H9 (cell line): Measurements from ENCODE around the gene MINDY2. TPM values are rescaled to one million over a fixed set of nuclear protein-coding genes. Genes with fewer than 3 reads are reported as not detected.
"Not testable (repeated sequence)": the region's sequence is repeated elsewhere in the genome, so short reads cannot be mapped to it uniquely, and the experiment has no call there.

ENCODE experiments used
- DNase-seq: peaks from one replicate; pipeline ENCODE4 v3.0.0-alpha.2; 2017
- H2AFZ ChIP-seq: one replicate; pipeline ENCODE4 v1.6.1; 2013; ENCODE audit warnings: mild to moderate bottlenecking, low read length, control low read depth, moderate library complexity
- H2AK5ac ChIP-seq: 2 replicates; pipeline ENCODE4 v1.6.1; 2013; ENCODE audit warnings: low read length, control low read depth, mixed read lengths; ENCODE audit not compliant: insufficient read length
- H2BK120ac ChIP-seq: one replicate; pipeline ENCODE4 v1.6.1; 2013; ENCODE audit warnings: low read depth, mild to moderate bottlenecking, low read length, control low read depth, inconsistent platforms; ENCODE audit not compliant: poor library complexity, severe bottlenecking
- H2BK12ac ChIP-seq: 2 replicates; pipeline ENCODE4 v1.6.1; 2013; ENCODE audit warnings: low read length, control low read depth, mixed read lengths, low read depth; ENCODE audit not compliant: insufficient read length
- H2BK15ac ChIP-seq: 2 replicates; pipeline ENCODE4 v1.6.1; 2013; ENCODE audit warnings: low read depth, low read length, control low read depth
- H2BK20ac ChIP-seq: one replicate; pipeline ENCODE4 v1.6.1; 2013; ENCODE audit warnings: low read depth, mild to moderate bottlenecking, low read length, control low read depth, inconsistent platforms; ENCODE audit not compliant: poor library complexity, severe bottlenecking
- H2BK5ac ChIP-seq: 2 replicates; pipeline ENCODE4 v1.6.1; 2013; ENCODE audit warnings: low read length, control low read depth, mixed read lengths; ENCODE audit not compliant: insufficient read length
- H3K14ac ChIP-seq: 2 replicates; pipeline ENCODE4 v1.6.1; 2013; ENCODE audit warnings: low read length, control low read depth; ENCODE audit not compliant: insufficient read depth
- H3K18ac ChIP-seq: 2 replicates; pipeline ENCODE4 v1.6.1; 2013; ENCODE audit warnings: low read depth, mild to moderate bottlenecking, mixed read lengths, low read length, control low read depth; ENCODE audit not compliant: insufficient read length
- H3K23ac ChIP-seq: 2 replicates; pipeline ENCODE4 v1.6.1; 2013; ENCODE audit warnings: low read length, control low read depth, mixed read lengths, low read depth; ENCODE audit not compliant: insufficient read length
- H3K23me2 ChIP-seq: 2 replicates; pipeline ENCODE4 v1.6.1; 2013; ENCODE audit warnings: low read depth, mild to moderate bottlenecking, mixed read lengths, low read length, control low read depth; ENCODE audit not compliant: insufficient read length, poor library complexity, severe bottlenecking
- H3K27ac ChIP-seq: 2 replicates; pipeline ENCODE4 v1.5.1; 2013; ENCODE audit warnings: low read length, control low read depth, mixed read lengths, low read depth; ENCODE audit not compliant: insufficient read length
- H3K27me3 ChIP-seq: 2 replicates; pipeline ENCODE4 v1.6.1; 2013; ENCODE audit warnings: low read length, control low read depth, inconsistent platforms; ENCODE audit not compliant: insufficient read depth
- H3K4ac ChIP-seq: 2 replicates; pipeline ENCODE4 v1.6.1; 2013; ENCODE audit warnings: low read depth, mild to moderate bottlenecking, control low read depth, inconsistent platforms, low read length, moderate library complexity
- H3K4me1 ChIP-seq: 2 replicates; pipeline ENCODE4 v1.6.1; 2013; ENCODE audit warnings: low read length, control low read depth, inconsistent platforms; ENCODE audit not compliant: insufficient read depth
- H3K4me2 ChIP-seq: 2 replicates; pipeline ENCODE4 v1.6.1; 2013; ENCODE audit warnings: low read length, control low read depth, mixed read lengths; ENCODE audit not compliant: insufficient read length, insufficient read depth
- H3K56ac ChIP-seq: 2 replicates; pipeline ENCODE4 v1.6.1; 2013; ENCODE audit warnings: low read depth, mild to moderate bottlenecking, mixed read lengths, low read length, control low read depth; ENCODE audit not compliant: insufficient read length
- H3K79me1 ChIP-seq: 2 replicates; pipeline ENCODE4 v1.6.1; 2013; ENCODE audit warnings: low read depth, mild to moderate bottlenecking, moderate library complexity, low read length, control low read depth, inconsistent platforms; ENCODE audit not compliant: insufficient read depth, poor library complexity, severe bottlenecking
- H3K79me2 ChIP-seq: 2 replicates; pipeline ENCODE4 v1.6.1; 2013; ENCODE audit warnings: low read length, control low read depth, inconsistent platforms; ENCODE audit not compliant: insufficient read depth
- H3K9ac ChIP-seq: 2 replicates; pipeline ENCODE4 v1.6.1; 2013; ENCODE audit warnings: low read length, control low read depth, mixed read lengths; ENCODE audit not compliant: insufficient read length; ENCODE audit errors: extremely low read depth
- H3K9me3 ChIP-seq: one replicate; pipeline ENCODE4 v1.6.1; 2013; ENCODE audit warnings: low read depth, low read length, inconsistent platforms; ENCODE audit not compliant: control insufficient read depth
- H3T11ph ChIP-seq: one replicate; pipeline ENCODE4 v1.6.1; 2013; ENCODE audit warnings: mild to moderate bottlenecking, low read length, control low read depth, inconsistent platforms
- H4K20me1 ChIP-seq: one replicate; pipeline ENCODE4 v1.6.1; 2013; ENCODE audit not compliant: control insufficient read depth, insufficient read length, insufficient read depth
- H4K5ac ChIP-seq: 2 replicates; pipeline ENCODE4 v1.6.1; 2013; ENCODE audit warnings: low read depth, mild to moderate bottlenecking, mixed read lengths, low read length, control low read depth; ENCODE audit not compliant: insufficient read length
- H4K8ac ChIP-seq: replicated peaks from 2 replicates; pipeline ENCODE4 v1.6.1; 2013; ENCODE audit warnings: low read length, control low read depth, mixed read lengths, low read depth; ENCODE audit not compliant: insufficient read length
- H4K91ac ChIP-seq: 2 replicates; pipeline ENCODE4 v1.6.1; 2013; ENCODE audit warnings: low read depth, mild to moderate bottlenecking, moderate library complexity, mixed read lengths, low read length, control low read depth; ENCODE audit not compliant: insufficient read length
- H3K27ac Mint-ChIP-seq, 3 experiments: 2 replicates in 2 of 3; 3 replicates in 1 of 3; pipeline ENCODE4 v1.8.0; 2020 to 2021; ENCODE audit warnings: mixed read lengths in 3 of 3, mild to moderate bottlenecking in 1 of 3, moderate library complexity in 1 of 3
- H3K27me3 Mint-ChIP-seq: 2 replicates; pipeline ENCODE4 v1.8.0; 2021; ENCODE audit warnings: low read depth, mild to moderate bottlenecking, moderate library complexity, mixed read lengths
- H3K36me3 Mint-ChIP-seq, 3 experiments: 2 replicates in 2 of 3; 3 replicates in 1 of 3; pipeline ENCODE4 v1.8.0; 2020 to 2021; ENCODE audit warnings: low read depth in 3 of 3, mixed read lengths in 3 of 3; ENCODE audit not compliant: insufficient read depth in 1 of 3
- H3K4me1 Mint-ChIP-seq, 2 experiments: 2 replicates each; pipeline ENCODE4 v1.8.0; 2020; ENCODE audit warnings: mixed read lengths in 2 of 2
- H3K4me3 Mint-ChIP-seq, 2 experiments: 2 replicates in 1 of 2; 3 replicates in 1 of 2; pipeline ENCODE4 v1.8.0; 2020 to 2021; ENCODE audit warnings: mild to moderate bottlenecking in 2 of 2, mixed read lengths in 2 of 2, moderate library complexity in 1 of 2
- H3K9me3 Mint-ChIP-seq, 2 experiments: 2 replicates in 1 of 2; 3 replicates in 1 of 2; pipeline ENCODE4 v1.8.0; 2020; ENCODE audit warnings: mild to moderate bottlenecking in 2 of 2, mixed read lengths in 2 of 2, moderate library complexity in 1 of 2
- WGBS: extraction: QIAGEN DNeasy Blood & Tissue Kit; methylation state at CpG from one replicate; pipeline ENCODE4 v1.1.7; 2013; ENCODE audit warnings: missing lambda C conversion rate, low lambda C conversion rate, mixed read lengths; ENCODE audit not compliant: insufficient read length; ENCODE audit errors: extremely low coverage; 5-methylcytosine and 5-hydroxymethylcytosine counted together
- total RNA-seq: library from RNA; stranded (reverse); gene quantifications from 2 replicates; pipeline ENCODE4 v1.2.1, GENCODE V29; 2021
- TF ChIP-seq, protein P1 (sequence below): fragments of 200-600 bp; sonication (generic); conservative IDR thresholded peaks from 3 replicates; pipeline ENCODE4 v1.8.0; 2021; ENCODE audit warnings: antibody characterized with exemption, mild to moderate bottlenecking

Gene MINDY2
- total RNA-seq, 1 experiment from 2014 or later: 32.3 TPM

GRCh38 chr15:58830556-58830955 is 59.5 kb downstream of the MINDY2 start:
- Histone ChIP-seq H2AK5ac (no peak overlapping the region), H3K27me3 (no peaks in the 10 kb centered on the region), H3K9ac (no peak overlapping the region), H3K4ac (no peak overlapping the region), H3K79me1 (no peaks in the 10 kb centered on the region), H4K5ac (no peak overlapping the region), H4K8ac (no peak overlapping the region), H2BK12ac (no peak overlapping the region), H4K91ac (no peak overlapping the region), H3K56ac (no peak overlapping the region), H3K18ac (no peak overlapping the region), H3K14ac (no peak overlapping the region), H2BK15ac (no peak overlapping the region), H3K27ac (no peak overlapping the region), H3K79me2 (no peaks in the 10 kb centered on the region), H3K4me2 (no peak overlapping the region), H3K9me3 (no peaks in the 10 kb centered on the region), H2BK20ac (no peak overlapping the region), H2BK120ac (no peak overlapping the region), H3K4me1 (peaks cover 2% of the 10 kb centered on the region; the same call in 1 of the 2 replicates), H4K20me1 (no peaks in the 10 kb centered on the region), H2BK5ac (no peak overlapping the region), H3K23me2 (no peaks in the 10 kb centered on the region), H2AFZ (no peak overlapping the region), H3K23ac (no peak overlapping the region), H3T11ph (no peak overlapping the region)
- H3K4me3 Mint-ChIP-seq: no peak overlapping the region
- no peaks in the 10 kb centered on the region for H3K9me3 Mint-ChIP-seq
- WGBS: no CpG with 5 or more reads among the region's 2 CpGs
- TF ChIP-seq, protein P1, sequence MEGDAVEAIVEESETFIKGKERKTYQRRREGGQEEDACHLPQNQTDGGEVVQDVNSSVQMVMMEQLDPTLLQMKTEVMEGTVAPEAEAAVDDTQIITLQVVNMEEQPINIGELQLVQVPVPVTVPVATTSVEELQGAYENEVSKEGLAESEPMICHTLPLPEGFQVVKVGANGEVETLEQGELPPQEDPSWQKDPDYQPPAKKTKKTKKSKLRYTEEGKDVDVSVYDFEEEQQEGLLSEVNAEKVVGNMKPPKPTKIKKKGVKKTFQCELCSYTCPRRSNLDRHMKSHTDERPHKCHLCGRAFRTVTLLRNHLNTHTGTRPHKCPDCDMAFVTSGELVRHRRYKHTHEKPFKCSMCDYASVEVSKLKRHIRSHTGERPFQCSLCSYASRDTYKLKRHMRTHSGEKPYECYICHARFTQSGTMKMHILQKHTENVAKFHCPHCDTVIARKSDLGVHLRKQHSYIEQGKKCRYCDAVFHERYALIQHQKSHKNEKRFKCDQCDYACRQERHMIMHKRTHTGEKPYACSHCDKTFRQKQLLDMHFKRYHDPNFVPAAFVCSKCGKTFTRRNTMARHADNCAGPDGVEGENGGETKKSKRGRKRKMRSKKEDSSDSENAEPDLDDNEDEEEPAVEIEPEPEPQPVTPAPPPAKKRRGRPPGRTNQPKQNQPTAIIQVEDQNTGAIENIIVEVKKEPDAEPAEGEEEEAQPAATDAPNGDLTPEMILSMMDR: no peak
- no peak overlapping the region for H3K27ac Mint-ChIP-seq
- H3K36me3 Mint-ChIP-seq: peaks cover 6 to 21% (median 19%) of the 10 kb centered on the region in 3 experiments; a peak in 6 of 7 replicates
- no peaks in the 10 kb centered on the region for H3K27me3 Mint-ChIP-seq
- DNase-seq: no peak
- peaks cover 30 to 33% of the 10 kb centered on the region in 2 experiments for H3K4me1 Mint-ChIP-seq

DNA sequence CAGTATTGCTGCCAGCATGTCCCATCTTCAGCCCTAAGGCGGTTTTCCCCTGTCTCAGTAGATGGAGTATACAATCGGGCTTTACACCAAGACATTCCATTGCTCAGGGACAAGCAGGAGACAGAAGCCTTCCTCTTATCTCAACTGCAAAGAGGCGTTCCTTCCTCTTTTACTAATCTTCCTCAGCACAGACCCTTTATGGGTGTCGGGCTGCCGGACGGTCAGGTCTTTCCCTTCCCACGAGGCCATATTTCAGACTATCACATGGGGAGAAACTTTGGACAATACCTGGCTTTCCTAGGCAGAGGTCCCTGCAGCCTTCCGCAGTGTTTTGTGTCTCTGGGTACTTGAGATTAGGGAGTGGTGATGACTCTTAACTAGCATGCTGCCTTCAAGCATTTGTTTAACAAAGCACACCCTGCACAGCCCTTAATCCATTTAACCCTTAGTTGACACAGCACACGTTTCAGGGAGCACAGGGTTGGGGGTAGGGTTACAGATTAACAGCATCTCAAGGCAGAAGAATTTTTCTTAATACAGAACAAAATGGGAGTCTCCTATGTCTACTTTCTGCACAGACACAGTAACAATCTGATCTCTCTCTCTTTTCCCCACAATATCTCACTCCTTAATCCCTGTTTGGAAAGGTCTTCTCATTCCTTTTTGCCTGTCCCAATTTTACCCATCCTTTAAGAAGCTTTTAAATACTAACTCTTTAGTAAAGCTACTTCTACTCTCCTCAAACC is 62.8 kb downstream of the MINDY2 start:
- H3K9me3 ChIP-seq, H2BK12ac ChIP-seq, H3K18ac ChIP-seq, H3T11ph ChIP-seq, H3K23ac ChIP-seq, H4K20me1 ChIP-seq, H3K23me2 ChIP-seq, H2BK5ac ChIP-seq, H3K14ac ChIP-seq, H4K5ac ChIP-seq, H2BK120ac ChIP-seq, H3K9me3 Mint-ChIP-seq, H4K8ac ChIP-seq, H2AK5ac ChIP-seq, H2AFZ ChIP-seq, H3K27me3 ChIP-seq, H2BK20ac ChIP-seq, H3K36me3 Mint-ChIP-seq, H3K4me1 ChIP-seq, H3K4ac ChIP-seq, H3K79me2 ChIP-seq, H4K91ac ChIP-seq, H2BK15ac ChIP-seq, H3K56ac ChIP-seq, H3K79me1 ChIP-seq, H3K27me3 Mint-ChIP-seq: not testable (repeated sequence)
- peak; percentile 41 for DNase-seq
- H3K4me1 Mint-ChIP-seq: peaks cover 32 to 41% of the 10 kb centered on the region in 2 experiments
- H3K4me3 Mint-ChIP-seq: peak overlapping the region; percentile 66 to 79
- Histone ChIP-seq H3K27ac (peak overlapping the region; percentile 47), H3K4me2 (peak overlapping the region; percentile 49), H3K9ac (peak overlapping the region; percentile 2)
- H3K27ac Mint-ChIP-seq: peak overlapping the region; percentile 99
- WGBS: no CpG with 5 or more reads among the region's 9 CpGs
